ENCODE results near the gene MAT1A. TPM values are rescaled to one million over a fixed set of nuclear protein-coding genes. Genes with fewer than 3 reads are reported as not detected.

MAT1A gene
- total RNA-seq, 1 experiment from 2014 or later: 2.1 TPM

GRCh38 chr10:80260295-80261243 is 28.9 kb downstream of the MAT1A start:
- H3K4ac ChIP-seq (ENCODE audit: low read depth, low read length): no peak overlapping the region
- H3K27ac ChIP-seq (ENCODE audit: insufficient read length, low read depth, low read length): no peak overlapping the region
- H2AFZ ChIP-seq (ENCODE audit: low read length): no peak overlapping the region
- no peak overlapping the region for H3T11ph ChIP-seq (ENCODE audit: low read length)
- no peaks in the 10 kb centered on the region for H3K23me2 ChIP-seq (ENCODE audit: insufficient read length, low read depth, low read length, poor library complexity, severe bottlenecking)
- no peaks in the 10 kb centered on the region for H4K20me1 ChIP-seq (ENCODE audit: control insufficient read depth, insufficient read depth, insufficient read length)
- no peak overlapping the region for H3K9ac ChIP-seq (ENCODE audit: extremely low read depth, insufficient read length, low read length)
- no peak overlapping the region for H3K23ac ChIP-seq (ENCODE audit: insufficient read length, low read depth, low read length)
- peak overlapping the region in 1 of 3 experiments; percentile 22; a peak in 1 of 7 replicates for H3K27ac Mint-ChIP-seq
- H3K4me2 ChIP-seq (ENCODE audit: insufficient read depth, insufficient read length, low read length): no peak overlapping the region
- no peak overlapping the region for H4K5ac ChIP-seq (ENCODE audit: insufficient read length, low read depth, low read length)
- peaks cover 0 to 4% (median 0%) of the 10 kb centered on the region in 3 experiments; a peak in 3 of 7 replicates for H3K36me3 Mint-ChIP-seq (ENCODE audit: insufficient read depth in 1 of 3, low read depth in 3 of 3)
- WGBS (ENCODE audit: extremely low coverage, insufficient read length, low lambda C conversion rate): no CpG with 5 or more reads among the region's 19 CpGs
- no peak overlapping the region for H3K56ac ChIP-seq (ENCODE audit: insufficient read length, low read depth, low read length)
- H3K79me2 ChIP-seq (ENCODE audit: insufficient read depth, low read length): no peaks in the 10 kb centered on the region
- no peak overlapping the region for H4K8ac ChIP-seq (replicated peaks; ENCODE audit: insufficient read length, low read depth, low read length)
- H2BK15ac ChIP-seq (ENCODE audit: low read depth, low read length): no peak overlapping the region
- H3K4me3 Mint-ChIP-seq: no peak overlapping the region
- H2BK120ac ChIP-seq (ENCODE audit: low read depth, low read length, poor library complexity, severe bottlenecking): no peak overlapping the region
- no peaks in the 10 kb centered on the region; the same call in 1 of the 2 replicates for H3K4me1 ChIP-seq (ENCODE audit: insufficient read depth, low read length)
- no peaks in the 10 kb centered on the region for H3K9me3 ChIP-seq (ENCODE audit: control insufficient read depth, low read depth, low read length)
- H3K18ac ChIP-seq (ENCODE audit: insufficient read length, low read depth, low read length): no peak overlapping the region
- H4K91ac ChIP-seq (ENCODE audit: insufficient read length, low read depth, low read length): no peak overlapping the region
- no peak overlapping the region for H3K14ac ChIP-seq (ENCODE audit: insufficient read depth, low read length)
- peak; percentile 86 for TF ChIP-seq CTCF (conservative IDR thresholded peaks at IDR 0.05)
- H3K79me1 ChIP-seq (ENCODE audit: insufficient read depth, low read depth, low read length, poor library complexity, severe bottlenecking): no peaks in the 10 kb centered on the region
- H3K4me1 Mint-ChIP-seq: peaks cover 11 to 20% of the 10 kb centered on the region in 2 experiments
- H3K9me3 Mint-ChIP-seq: peaks cover 2 to 8% of the 10 kb centered on the region in 2 experiments; a peak in 2 of 5 replicates
- peaks cover 8% of the 10 kb centered on the region for H3K27me3 Mint-ChIP-seq (ENCODE audit: low read depth)
- H2BK20ac ChIP-seq (ENCODE audit: low read depth, low read length, poor library complexity, severe bottlenecking): no peak overlapping the region
- H2BK12ac ChIP-seq (ENCODE audit: insufficient read length, low read depth, low read length): no peak overlapping the region
- no peak overlapping the region for H2BK5ac ChIP-seq (ENCODE audit: insufficient read length, low read length)
- DNase-seq: peak; percentile 64
- H3K27me3 ChIP-seq (ENCODE audit: insufficient read depth, low read length): no peaks in the 10 kb centered on the region
- no peak overlapping the region for H2AK5ac ChIP-seq (ENCODE audit: insufficient read length, low read length)

All from H9 (cell line).